Activated CD4-positive, alpha-beta memory T cell treated with anti-CD3 and anti-CD28 coated beads, Interleukin-2, amount 10 ng/mL, durations not matched to agents 7 days and 5 days (primary cell): ENCODE data around the gene CD300C. TPM values are rescaled to one million over a fixed set of nuclear protein-coding genes. Genes with fewer than 3 reads are reported as not detected.
"Not testable (repeated sequence)": the region's sequence is repeated elsewhere in the genome, so short reads cannot be mapped to it uniquely, and the experiment has no call there.

ENCODE experiments used
- CTCF ChIA-PET: fragments of 350-600 bp; sonication (Branson Sonifier 250); formaldehyde crosslinking; loops from one replicate; lab custom pipeline; 2021; ENCODE audit warnings: antibody characterized with exemption, inconsistent platforms; lab: Charles Lee
- POLR2A ChIA-PET: fragments of 350-600 bp; sonication (Branson Sonifier 250); formaldehyde crosslinking; loops from one replicate; lab custom pipeline; 2021; ENCODE audit warnings: antibody characterized with exemption; lab: Charles Lee
- DNase-seq: peaks from one replicate; pipeline ENCODE4 v3.0.0-alpha.2; 2020
- H3K27ac Mint-ChIP-seq: one replicate; pipeline ENCODE4 v1.8.0; 2021; ENCODE audit warnings: mild to moderate bottlenecking, mixed read lengths
- H3K27me3 Mint-ChIP-seq: one replicate; pipeline ENCODE4 v1.8.0; 2021; ENCODE audit warnings: mixed read lengths
- H3K36me3 Mint-ChIP-seq: one replicate; pipeline ENCODE4 v1.8.0; 2021; ENCODE audit warnings: low read depth, mixed read lengths
- H3K4me1 Mint-ChIP-seq: one replicate; pipeline ENCODE4 v1.8.0; 2021; ENCODE audit warnings: mixed read lengths
- H3K4me3 Mint-ChIP-seq: one replicate; pipeline ENCODE4 v1.8.0; 2021; ENCODE audit warnings: mild to moderate bottlenecking, mixed read lengths
- H3K9me3 Mint-ChIP-seq: one replicate; pipeline ENCODE4 v1.8.0; 2021; ENCODE audit warnings: mixed read lengths
- total RNA-seq, 2 experiments: library from RNA; stranded (reverse); gene quantifications; one replicate each; pipeline ENCODE4 v1.2.3, GENCODE V29; 2021

Gene CD300C
- 1 to 10 TPM; 3.9 to 4.1 TPM for total RNA-seq

DNA sequence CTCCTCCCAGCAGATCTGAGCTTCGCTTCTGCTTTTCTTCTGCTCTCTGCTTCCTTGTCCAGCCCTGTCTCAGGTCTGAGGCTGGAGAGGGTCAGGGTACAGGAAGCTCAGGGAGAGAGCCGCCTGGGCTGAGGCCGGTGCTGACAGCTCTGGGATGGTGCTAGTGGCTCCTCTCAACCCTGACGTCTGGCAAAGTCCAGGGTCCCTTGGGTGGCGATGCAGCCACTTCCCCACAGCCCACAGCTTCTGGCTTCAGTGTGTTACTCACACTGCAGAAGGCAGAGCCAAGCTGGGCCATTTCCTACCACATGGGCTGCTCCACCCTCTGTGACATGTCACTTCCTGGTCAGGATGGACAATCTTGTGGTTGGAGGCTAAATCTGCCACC is at the start of gene CD300C:
TSS of gene CD300C (minus strand) at position 273 of the 388 bp plus-strand sequence. CDS start 333 bp downstream, outside the sequence.
- H3K27me3 Mint-ChIP-seq = peaks cover 13% of the 10 kb centered on the region
- ChIA-PET CTCF (interaction anchor here (0.6 to 1.2 kb wide), 3 partner anchors 112 to 178 kb away, joined by 3 read pairs; no protein-coding TSS in a partner anchor), POLR2A (interaction anchor here (0.6 to 0.8 kb wide), 2 partner anchors 15 to 225 kb away, joined by 3 read pairs; partner anchors contain the start of gene CD300LB)
- H3K4me1 Mint-ChIP-seq = peaks cover 54% of the 10 kb centered on the region
- H3K9me3 Mint-ChIP-seq = no peaks in the 10 kb centered on the region
- peak within 1 kb of the TSS; percentile 83 for H3K27ac Mint-ChIP-seq
- no peaks in the 10 kb centered on the region for H3K36me3 Mint-ChIP-seq
- peak; percentile 60 for DNase-seq
- H3K4me3 Mint-ChIP-seq = peak within 1 kb of the TSS; percentile 57

DNA sequence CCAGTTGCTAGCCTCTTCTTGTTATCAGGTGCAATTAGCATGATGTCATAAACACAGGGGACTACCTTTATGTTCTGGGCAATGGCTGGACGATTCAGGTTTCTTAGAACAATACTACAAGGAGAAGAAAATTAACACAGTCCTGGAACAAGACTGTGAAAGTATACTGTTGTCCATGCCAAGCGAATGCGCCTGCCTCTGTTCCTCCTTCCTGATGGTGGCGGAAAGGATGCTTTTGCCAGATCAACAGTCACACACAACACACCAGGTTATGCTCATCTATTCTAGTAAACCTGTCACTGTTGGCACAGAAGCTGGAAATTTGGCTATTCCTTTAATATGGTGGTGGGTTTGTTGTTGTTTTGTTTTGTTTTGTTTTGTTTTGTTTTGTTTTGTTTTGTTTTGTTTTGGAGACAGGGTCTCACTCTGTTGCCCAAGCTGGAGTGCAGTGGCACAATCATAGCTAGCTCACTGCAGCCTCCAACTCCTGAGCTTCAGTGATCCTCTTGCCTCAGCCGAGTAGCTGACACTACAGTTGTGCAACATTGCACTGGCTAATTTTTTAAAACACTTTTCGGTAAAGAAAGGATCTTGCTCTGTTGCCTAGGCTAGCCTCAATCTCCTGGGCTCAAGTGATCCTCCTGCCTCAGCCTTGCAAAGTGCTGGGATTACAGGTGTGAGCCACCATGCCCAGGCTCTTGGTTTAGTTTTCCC is 49.3 kb upstream of the CD300C start:
- no peaks in the 10 kb centered on the region for H3K9me3 Mint-ChIP-seq
- DNase-seq = no peak
- peaks cover 48% of the 10 kb centered on the region for H3K27me3 Mint-ChIP-seq
- ChIA-PET POLR2A (no interaction called here), CTCF (no interaction called here)
- H3K4me3 Mint-ChIP-seq = no peak overlapping the region
- H3K36me3 Mint-ChIP-seq = no peaks in the 10 kb centered on the region
- no peak overlapping the region for H3K27ac Mint-ChIP-seq
- peaks cover 22% of the 10 kb centered on the region for H3K4me1 Mint-ChIP-seq

DNA sequence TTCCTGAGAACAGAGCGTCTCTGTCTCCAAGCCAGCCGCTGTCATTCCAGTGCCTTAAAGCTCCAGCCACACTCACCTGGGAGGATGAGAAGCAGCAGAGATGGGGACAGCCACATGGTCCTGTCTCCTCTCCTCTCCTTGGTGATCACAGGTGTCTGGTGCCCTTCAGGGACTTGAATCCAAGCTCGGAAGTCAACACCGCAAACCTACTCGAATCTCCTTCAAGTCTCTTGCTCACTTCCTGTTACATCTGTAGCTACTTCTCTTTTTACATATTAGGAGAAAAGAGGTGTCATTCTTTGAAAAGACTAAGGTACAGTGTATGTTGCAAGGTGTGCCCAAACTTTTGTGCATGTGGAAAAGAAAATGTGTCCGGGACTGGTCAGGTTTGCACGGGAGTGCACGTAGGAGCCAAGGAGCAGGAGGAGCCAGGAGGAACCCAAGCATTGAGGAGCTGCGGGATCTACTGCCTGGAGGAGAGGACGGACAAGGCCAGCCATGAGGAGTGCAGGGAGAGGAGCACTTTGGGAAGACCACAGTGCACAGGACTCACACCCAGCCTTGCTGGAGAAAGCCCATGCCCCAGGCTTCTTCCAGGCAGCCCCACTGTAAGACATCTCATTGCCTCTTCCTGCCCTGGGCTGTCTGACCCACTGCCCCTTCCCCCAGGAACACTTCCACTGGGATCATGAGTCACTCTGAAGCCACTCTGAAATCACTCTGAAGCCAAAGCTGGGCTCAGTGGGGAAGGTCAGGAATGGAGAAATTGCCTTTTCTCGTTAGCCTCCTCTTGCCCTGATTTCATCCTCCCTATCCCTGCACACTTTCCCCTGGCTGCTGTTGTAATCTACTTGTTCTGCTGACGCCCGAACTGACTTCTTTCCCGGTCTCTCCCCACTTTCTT is 46.4 kb upstream of the CD300C start, which contains the start of gene CD300LD:
TSS of gene CD300LD (minus strand) at position 197 of the 904 bp plus-strand sequence. CDS start at position 116, 81 bp downstream.
- no peak within 1 kb of the TSS for H3K27ac Mint-ChIP-seq
- H3K4me3 Mint-ChIP-seq = no peak within 1 kb of the TSS
- peaks cover 51% of the 10 kb centered on the region for H3K27me3 Mint-ChIP-seq
- ChIA-PET POLR2A (interaction anchor here (1.2 kb wide), 1 partner anchor 11 kb away, joined by 4 read pairs; no protein-coding TSS in a partner anchor), CTCF (interaction anchor here (0.6 to 1.0 kb wide), 4 partner anchors 8 to 213 kb away, joined by 3 to 4 read pairs (median 4); no protein-coding TSS in a partner anchor)
- H3K4me1 Mint-ChIP-seq = peaks cover 15% of the 10 kb centered on the region
- no peak for DNase-seq
- no peaks in the 10 kb centered on the region for H3K36me3 Mint-ChIP-seq
- H3K9me3 Mint-ChIP-seq = no peaks in the 10 kb centered on the region

DNA sequence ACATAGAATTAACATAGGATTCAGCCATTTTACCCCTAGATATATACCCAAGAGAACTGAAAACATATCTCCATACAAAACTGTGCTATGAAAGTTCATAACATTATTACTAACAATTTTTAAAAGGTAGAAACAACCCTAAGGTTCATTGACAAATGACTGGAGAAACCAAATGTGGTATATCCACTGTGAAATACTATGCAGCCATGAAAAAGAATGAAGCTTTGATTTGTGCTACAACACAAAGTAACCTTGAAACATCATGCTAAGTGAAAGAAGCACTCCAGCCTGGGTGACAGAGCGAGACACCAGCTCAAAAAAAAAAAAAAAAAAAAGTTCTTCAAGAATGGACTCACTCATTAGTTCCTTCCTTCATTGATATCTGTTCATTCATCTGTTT is 45.6 kb upstream of the CD300C start:
- Mint-ChIP-seq H3K4me1 (peaks cover 15% of the 10 kb centered on the region), H3K9me3 (no peaks in the 10 kb centered on the region), H3K27me3 (peaks cover 49% of the 10 kb centered on the region), H3K27ac (no peak overlapping the region), H3K36me3 (no peaks in the 10 kb centered on the region), H3K4me3 (no peak overlapping the region)
- DNase-seq = no peak
- CTCF ChIA-PET = interaction anchor here (0.6 to 1.0 kb wide), 4 partner anchors 9 to 212 kb away, joined by 3 to 4 read pairs (median 4); no protein-coding TSS in a partner anchor
- POLR2A ChIA-PET = interaction anchor here (1.2 kb wide), 1 partner anchor 12 kb away, joined by 4 read pairs; no protein-coding TSS in a partner anchor

DNA sequence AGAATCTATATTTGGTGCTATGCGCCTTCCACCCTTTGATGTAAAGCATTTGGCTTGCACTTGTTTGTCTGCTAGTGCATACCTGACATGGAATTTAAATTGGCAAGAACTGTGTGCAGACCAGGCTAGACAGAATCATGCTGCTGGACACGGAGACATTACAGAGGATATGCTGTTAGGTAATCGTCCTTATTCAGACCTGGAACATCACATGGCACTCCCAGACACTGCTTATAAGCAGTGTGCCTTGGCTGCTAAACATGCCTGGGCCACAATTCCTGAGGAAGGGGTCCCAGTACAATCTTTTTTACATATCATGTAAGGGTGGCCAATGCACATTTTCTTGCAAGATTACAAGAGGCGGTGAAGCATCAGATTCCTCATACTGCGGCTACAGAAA is 39.8 kb upstream of the CD300C start:
- H3K27me3 Mint-ChIP-seq = peaks cover 40% of the 10 kb centered on the region
- peaks cover 2% of the 10 kb centered on the region for H3K9me3 Mint-ChIP-seq
- no peak overlapping the region for H3K4me3 Mint-ChIP-seq
- ChIA-PET CTCF (no interaction called here), POLR2A (no interaction called here)
- peaks cover under 1% of the 10 kb centered on the region for H3K4me1 Mint-ChIP-seq
- DNase-seq = no peak
- no peak overlapping the region for H3K27ac Mint-ChIP-seq
- H3K36me3 Mint-ChIP-seq = no peaks in the 10 kb centered on the region

DNA sequence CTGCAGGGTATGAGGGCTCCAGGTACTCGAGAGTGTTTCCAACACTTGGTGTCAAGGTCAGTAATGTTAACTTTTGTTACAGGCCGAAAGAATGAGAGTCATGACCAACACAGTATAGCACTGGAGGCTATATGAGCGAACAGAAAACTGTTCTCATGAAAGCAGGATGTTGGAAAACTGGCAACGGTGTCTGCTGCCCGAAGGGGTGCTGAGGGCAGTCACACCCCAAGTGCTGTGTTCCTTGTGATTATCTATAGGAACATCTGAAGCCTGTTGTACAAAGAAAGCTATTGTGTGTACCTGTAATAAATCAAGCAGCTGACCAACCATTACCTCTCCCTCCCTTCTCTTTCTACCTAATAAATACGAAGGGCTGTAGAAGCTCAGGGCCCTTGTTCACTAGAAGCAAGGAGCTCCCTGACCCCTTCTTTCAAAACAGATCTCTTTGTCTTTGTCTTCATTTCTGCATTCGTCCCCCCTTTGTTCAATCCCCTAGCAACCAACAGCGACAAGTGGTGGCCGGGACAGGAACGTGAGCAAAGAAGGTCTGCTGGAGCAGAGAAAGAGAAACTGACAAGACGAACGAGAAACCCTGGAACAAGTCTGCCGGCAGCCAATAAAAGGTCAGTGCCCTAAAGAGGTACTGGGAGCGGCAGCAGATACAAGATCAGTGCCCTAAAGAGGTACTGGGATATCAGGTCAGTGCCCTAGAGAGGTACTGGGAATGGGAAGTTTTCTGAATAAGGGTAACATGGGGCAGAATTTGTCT is 38.6 kb upstream of the CD300C start:
- Mint-ChIP-seq H3K27ac (no peak overlapping the region), H3K36me3 (no peaks in the 10 kb centered on the region), H3K4me1 (peaks cover 10% of the 10 kb centered on the region), H3K27me3 (peaks cover 36% of the 10 kb centered on the region), H3K9me3 (peaks cover 2% of the 10 kb centered on the region), H3K4me3 (no peak overlapping the region)
- ChIA-PET POLR2A (no interaction called here), CTCF (no interaction called here)
- DNase-seq = no peak

DNA sequence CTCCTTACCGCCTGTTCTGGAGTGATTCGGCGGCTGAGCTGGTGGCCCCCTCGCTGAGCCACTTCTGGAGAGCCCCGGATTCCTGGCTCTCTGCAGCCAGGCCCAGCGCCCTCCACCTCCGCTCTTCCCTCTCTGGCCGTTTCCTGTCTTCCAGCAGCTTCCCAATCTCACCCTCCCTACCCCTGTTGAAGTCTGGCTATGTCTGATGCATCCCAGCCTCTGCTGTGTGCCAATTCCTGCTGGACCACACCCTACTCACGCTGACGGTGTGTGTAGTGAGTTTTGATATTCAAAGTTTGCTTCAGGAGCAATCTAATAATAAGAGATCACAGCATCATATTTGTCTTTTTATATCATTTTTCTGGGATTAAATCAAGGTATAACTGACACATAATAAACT is 36.7 kb upstream of the CD300C start:
- H3K4me1 Mint-ChIP-seq = peaks cover 12% of the 10 kb centered on the region
- ChIA-PET CTCF (no interaction called here), POLR2A (no interaction called here)
- no peak overlapping the region for H3K27ac Mint-ChIP-seq
- H3K9me3 Mint-ChIP-seq = peaks cover 2% of the 10 kb centered on the region
- H3K27me3 Mint-ChIP-seq = peaks cover 27% of the 10 kb centered on the region
- no peak for DNase-seq
- H3K36me3 Mint-ChIP-seq = no peaks in the 10 kb centered on the region
- no peak overlapping the region for H3K4me3 Mint-ChIP-seq

DNA sequence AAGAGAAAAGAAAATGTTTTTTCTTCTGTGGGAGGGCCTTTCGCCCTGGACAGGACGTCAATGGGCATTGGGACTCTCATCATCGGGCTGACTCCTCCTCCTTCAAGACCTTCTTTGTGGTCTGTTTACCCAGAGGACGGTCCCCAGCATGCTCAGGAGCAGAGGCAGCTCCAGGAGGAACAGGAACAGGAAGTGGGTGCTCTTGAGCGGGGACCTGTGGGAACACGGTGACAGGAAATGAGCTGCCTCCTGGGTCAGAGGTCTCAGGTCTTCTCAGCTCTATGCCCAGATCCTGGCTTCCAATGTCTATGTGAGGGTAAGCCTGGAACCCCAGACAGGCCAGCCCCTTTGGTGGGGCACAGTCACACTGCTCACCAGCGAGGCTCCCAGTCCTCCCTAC is 34.0 kb upstream of the CD300C start:
- DNase-seq = no peak
- Mint-ChIP-seq H3K9me3 (peaks cover 2% of the 10 kb centered on the region), H3K27ac (no peak overlapping the region), H3K27me3 (peaks cover 18% of the 10 kb centered on the region), H3K4me1 (peaks cover 12% of the 10 kb centered on the region), H3K4me3 (no peak overlapping the region), H3K36me3 (no peaks in the 10 kb centered on the region)
- CTCF ChIA-PET = interaction anchor here (0.6 to 1.8 kb wide), 2 partner anchors 10 to 35 kb away, joined by 4 to 5 read pairs; no protein-coding TSS in a partner anchor
- POLR2A ChIA-PET = interaction anchor here (1.0 kb wide), 1 partner anchor 32 kb away, joined by 3 read pairs; no protein-coding TSS in a partner anchor

DNA sequence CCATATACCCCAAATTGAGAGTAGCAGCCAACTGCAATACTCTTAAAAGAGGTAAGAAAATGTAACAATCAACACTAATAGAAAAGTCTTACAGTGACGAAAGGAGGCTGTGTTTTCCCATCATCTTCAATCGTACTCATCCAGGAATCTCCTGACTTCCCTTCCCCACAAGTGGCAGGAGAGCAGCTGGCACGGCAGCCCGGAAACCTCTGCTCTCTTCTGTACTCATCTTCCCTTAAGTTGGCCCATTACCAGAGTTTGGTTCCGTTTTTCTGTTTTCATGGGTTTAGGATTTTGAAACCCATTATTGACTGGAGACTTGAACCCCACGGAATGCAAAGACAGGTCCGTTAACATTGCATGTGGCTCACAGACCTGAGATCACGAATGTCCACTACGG is 33.1 kb upstream of the CD300C start:
- Mint-ChIP-seq H3K9me3 (peaks cover under 1% of the 10 kb centered on the region), H3K4me1 (peaks cover 12% of the 10 kb centered on the region), H3K27me3 (peaks cover 19% of the 10 kb centered on the region), H3K36me3 (no peaks in the 10 kb centered on the region), H3K4me3 (no peak overlapping the region), H3K27ac (no peak overlapping the region)
- DNase-seq = no peak
- ChIA-PET CTCF (no interaction called here), POLR2A (no interaction called here)

DNA sequence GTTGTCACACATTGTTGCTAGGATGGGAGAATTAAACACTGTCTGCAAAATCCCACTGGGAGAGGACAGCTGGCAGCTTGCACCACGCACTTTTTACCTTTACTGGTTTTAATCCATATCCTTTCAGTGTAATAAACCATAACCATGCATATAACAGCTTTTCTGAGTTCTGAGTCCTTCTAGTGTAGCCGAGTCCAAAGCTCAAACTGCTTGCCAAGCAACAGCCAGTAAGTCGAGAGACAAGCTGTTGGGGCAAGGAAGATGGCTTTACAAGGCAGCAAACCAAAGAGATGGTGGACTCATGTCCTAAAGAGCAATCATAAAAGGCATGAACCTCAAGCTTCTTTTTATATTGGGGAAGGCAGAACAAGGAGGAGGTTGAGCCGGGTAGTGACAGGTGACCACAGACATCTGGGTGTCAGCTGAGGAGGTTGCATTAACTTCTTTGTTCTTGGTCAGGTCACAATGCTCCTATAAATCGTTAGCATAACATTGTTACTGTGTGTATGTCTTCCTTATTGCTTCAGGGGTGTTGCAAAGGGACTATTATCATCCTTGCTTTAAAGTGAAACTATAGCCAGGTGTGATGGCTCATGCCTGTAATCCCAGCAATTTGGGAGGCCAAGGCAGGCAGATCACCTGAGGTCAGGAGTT is 28.7 kb upstream of the CD300C start:
- Mint-ChIP-seq H3K36me3 (no peaks in the 10 kb centered on the region), H3K4me3 (no peak overlapping the region), H3K27ac (no peak overlapping the region), H3K27me3 (peaks cover 30% of the 10 kb centered on the region), H3K9me3 (no peaks in the 10 kb centered on the region), H3K4me1 (peaks cover 5% of the 10 kb centered on the region)
- POLR2A ChIA-PET = no interaction called here
- CTCF ChIA-PET = interaction anchor here (1.1 to 1.4 kb wide), 2 partner anchors 9 to 163 kb away, joined by 3 to 4 read pairs; partner anchors contain the start of gene RAB37
- DNase-seq = no peak

DNA sequence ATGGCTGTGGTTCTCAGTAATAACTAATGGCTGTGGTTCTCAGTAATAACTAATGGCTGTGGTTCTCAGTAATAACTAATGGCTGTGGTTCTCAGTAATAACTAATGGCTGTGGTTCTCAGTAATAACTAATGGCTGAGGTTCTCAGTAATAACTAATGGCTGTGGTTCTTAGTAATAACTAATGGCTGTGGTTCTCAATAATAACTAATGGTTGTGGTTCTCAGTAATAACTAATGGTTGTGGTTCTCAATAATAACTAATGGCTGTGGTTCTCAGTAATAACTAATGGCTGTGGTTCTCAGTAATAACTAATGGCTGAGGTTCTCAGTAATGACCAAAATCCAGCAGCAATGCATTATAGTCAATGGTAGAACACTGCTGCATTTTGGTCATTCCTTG is 27.7 kb upstream of the CD300C start:
- H3K4me1 Mint-ChIP-seq = peaks cover 11% of the 10 kb centered on the region
- POLR2A ChIA-PET, H3K4me3 Mint-ChIP-seq, H3K36me3 Mint-ChIP-seq, H3K9me3 Mint-ChIP-seq, H3K27ac Mint-ChIP-seq, DNase-seq: not testable (repeated sequence)
- CTCF ChIA-PET = interaction anchor here (1.1 to 1.4 kb wide), 3 partner anchors 8 to 218 kb away, joined by 3 to 4 read pairs (median 3); partner anchors contain the start of gene RAB37
- H3K27me3 Mint-ChIP-seq = peaks cover 38% of the 10 kb centered on the region
